Measurements from ENCODE around the gene SPTBN4.

GRCh38 chr19:40620161-40620485 lies 153.3 kb downstream of the SPTBN4 start:
- TF ChIP-seq KLF7 (tag by site-specific recombination; IDR thresholded peaks at IDR 0.05; ENCODE audit: borderline replicate concordance) (no peak), ZNF530 (tag by site-specific recombination; IDR thresholded peaks at IDR 0.05; ENCODE audit: low read depth) (no peak), ZNF114 (tag by site-specific recombination; IDR thresholded peaks at IDR 0.05) (no peak)
- TF ChIP-seq, protein P1, sequence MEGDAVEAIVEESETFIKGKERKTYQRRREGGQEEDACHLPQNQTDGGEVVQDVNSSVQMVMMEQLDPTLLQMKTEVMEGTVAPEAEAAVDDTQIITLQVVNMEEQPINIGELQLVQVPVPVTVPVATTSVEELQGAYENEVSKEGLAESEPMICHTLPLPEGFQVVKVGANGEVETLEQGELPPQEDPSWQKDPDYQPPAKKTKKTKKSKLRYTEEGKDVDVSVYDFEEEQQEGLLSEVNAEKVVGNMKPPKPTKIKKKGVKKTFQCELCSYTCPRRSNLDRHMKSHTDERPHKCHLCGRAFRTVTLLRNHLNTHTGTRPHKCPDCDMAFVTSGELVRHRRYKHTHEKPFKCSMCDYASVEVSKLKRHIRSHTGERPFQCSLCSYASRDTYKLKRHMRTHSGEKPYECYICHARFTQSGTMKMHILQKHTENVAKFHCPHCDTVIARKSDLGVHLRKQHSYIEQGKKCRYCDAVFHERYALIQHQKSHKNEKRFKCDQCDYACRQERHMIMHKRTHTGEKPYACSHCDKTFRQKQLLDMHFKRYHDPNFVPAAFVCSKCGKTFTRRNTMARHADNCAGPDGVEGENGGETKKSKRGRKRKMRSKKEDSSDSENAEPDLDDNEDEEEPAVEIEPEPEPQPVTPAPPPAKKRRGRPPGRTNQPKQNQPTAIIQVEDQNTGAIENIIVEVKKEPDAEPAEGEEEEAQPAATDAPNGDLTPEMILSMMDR (tag by site-specific recombination; IDR thresholded peaks at IDR 0.05), result no peak

Measured in HEK293 (cell line).